Measurements from ENCODE around the gene CLDND1. TPM values are rescaled to one million over a fixed set of nuclear protein-coding genes. Genes with fewer than 3 reads are reported as not detected.

CLDND1 gene
- total RNA-seq, 1 experiment from 2014 or later, result 74.5 TPM

- Mint-ChIP-seq H3K36me3 (ENCODE audit: insufficient read depth, unreplicated experiment) (no peaks in the 10 kb centered on the region), H3K4me1 (ENCODE audit: low read depth, unreplicated experiment) (no peaks in the 10 kb centered on the region), H3K27me3 (ENCODE audit: unreplicated experiment) (no peaks in the 10 kb centered on the region), H3K4me3 (ENCODE audit: low read depth, unreplicated experiment) (no peak overlapping the region), H3K9me3 (ENCODE audit: low read depth, unreplicated experiment) (no peaks in the 10 kb centered on the region), H3K27ac (ENCODE audit: unreplicated experiment) (no peak overlapping the region)
- CTCF ChIA-PET, result interaction anchor here (0.8 kb wide), 1 partner anchor 8 kb away, joined by 3 read pairs; no protein-coding TSS in a partner anchor
- no TSS peak for BruUV-seq (replicated peaks)
- TF ChIP-seq CTCF (IDR thresholded peaks at IDR 0.05; ENCODE audit: unreplicated experiment), result no peak
- intact Hi-C loops (cut with micrococcal nuclease; ENCODE audit: unreplicated experiment), result no loop called here
- no peak for DNase-seq
These were observed 33.7 kb upstream of the CLDND1 start for GRCh38 chr3:98556164-98557130.

DNA sequence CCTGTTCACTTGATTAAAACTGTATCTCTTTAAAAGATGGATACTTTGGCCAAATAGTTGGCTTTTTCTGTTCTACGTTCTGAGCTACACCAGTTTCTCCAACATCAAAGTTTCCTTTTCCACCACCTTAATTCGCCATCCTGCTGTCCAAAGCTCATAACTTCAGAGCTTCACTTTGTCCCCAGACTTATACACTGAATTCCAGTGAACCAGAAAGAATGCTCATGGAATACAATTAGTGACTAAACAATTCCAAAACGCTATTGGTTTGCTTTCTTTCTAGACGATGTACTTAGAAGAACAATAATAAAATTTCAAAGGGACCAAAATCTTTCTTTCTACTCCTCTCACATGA lies 32.3 kb upstream of the CLDND1 start:
- intact Hi-C loops (cut with micrococcal nuclease; ENCODE audit: unreplicated experiment), result no loop called here
- H3K27me3 Mint-ChIP-seq (ENCODE audit: unreplicated experiment), result no peaks in the 10 kb centered on the region
- BruUV-seq (replicated peaks), result no TSS peak
- no peak overlapping the region for H3K4me3 Mint-ChIP-seq (ENCODE audit: low read depth, unreplicated experiment)
- no peak for TF ChIP-seq CTCF (IDR thresholded peaks at IDR 0.05; ENCODE audit: unreplicated experiment)
- H3K4me1 Mint-ChIP-seq (ENCODE audit: low read depth, unreplicated experiment), result no peaks in the 10 kb centered on the region
- no peaks in the 10 kb centered on the region for H3K9me3 Mint-ChIP-seq (ENCODE audit: low read depth, unreplicated experiment)
- no peaks in the 10 kb centered on the region for H3K36me3 Mint-ChIP-seq (ENCODE audit: insufficient read depth, unreplicated experiment)
- no peak overlapping the region for H3K27ac Mint-ChIP-seq (ENCODE audit: unreplicated experiment)
- CTCF ChIA-PET, result no interaction called here
- DNase-seq, result no peak

DNA sequence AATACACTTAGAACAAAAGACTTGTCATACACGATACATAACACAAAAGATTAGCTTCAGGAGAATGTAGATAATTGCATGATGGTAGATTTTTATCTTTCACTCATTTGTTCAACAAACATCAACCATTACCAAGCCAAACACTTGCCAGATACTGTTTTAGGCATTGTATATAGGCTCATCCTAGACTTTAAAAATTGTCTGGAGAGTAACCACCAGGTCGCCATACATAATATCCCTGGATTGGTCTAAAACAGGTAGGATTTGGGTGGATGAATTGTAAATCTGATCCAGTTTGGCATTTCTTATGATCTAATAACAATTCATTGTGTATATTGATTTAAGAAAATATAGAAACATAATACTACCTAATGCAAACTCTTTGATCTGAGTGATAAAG lies 31.9 kb upstream of the CLDND1 start:
- H3K27ac Mint-ChIP-seq (ENCODE audit: unreplicated experiment), result no peak overlapping the region
- CTCF ChIA-PET, result no interaction called here
- no peaks in the 10 kb centered on the region for H3K27me3 Mint-ChIP-seq (ENCODE audit: unreplicated experiment)
- no TSS peak for BruUV-seq (replicated peaks)
- intact Hi-C loops (cut with micrococcal nuclease; ENCODE audit: unreplicated experiment), result no loop called here
- H3K36me3 Mint-ChIP-seq (ENCODE audit: insufficient read depth, unreplicated experiment), result no peaks in the 10 kb centered on the region
- no peak for TF ChIP-seq CTCF (IDR thresholded peaks at IDR 0.05; ENCODE audit: unreplicated experiment)
- H3K4me3 Mint-ChIP-seq (ENCODE audit: low read depth, unreplicated experiment), result no peak overlapping the region
- no peaks in the 10 kb centered on the region for H3K4me1 Mint-ChIP-seq (ENCODE audit: low read depth, unreplicated experiment)
- DNase-seq, result no peak
- H3K9me3 Mint-ChIP-seq (ENCODE audit: low read depth, unreplicated experiment), result no peaks in the 10 kb centered on the region

DNA sequence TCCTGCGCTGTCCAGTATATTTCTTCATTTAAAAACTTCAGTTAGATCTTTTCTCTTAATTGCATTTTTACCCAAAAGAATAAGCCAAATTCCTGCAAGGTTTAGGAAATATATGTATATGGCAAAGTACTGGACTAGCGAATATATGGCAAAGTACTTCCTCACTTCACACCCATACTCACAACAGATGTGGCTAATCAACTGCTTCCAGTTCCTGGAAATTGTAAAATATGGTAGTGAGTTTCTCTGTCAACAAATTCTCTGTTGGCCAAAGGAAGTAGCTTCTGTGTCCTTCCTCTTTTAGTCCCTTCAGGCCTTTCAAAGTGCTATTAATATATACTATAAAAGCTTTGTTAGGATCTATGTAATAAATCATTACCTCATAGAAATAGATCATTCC lies 31.1 kb upstream of the CLDND1 start:
- Mint-ChIP-seq H3K4me3 (ENCODE audit: low read depth, unreplicated experiment) (no peak overlapping the region), H3K27me3 (ENCODE audit: unreplicated experiment) (no peaks in the 10 kb centered on the region), H3K9me3 (ENCODE audit: low read depth, unreplicated experiment) (no peaks in the 10 kb centered on the region), H3K36me3 (ENCODE audit: insufficient read depth, unreplicated experiment) (no peaks in the 10 kb centered on the region), H3K4me1 (ENCODE audit: low read depth, unreplicated experiment) (no peaks in the 10 kb centered on the region), H3K27ac (ENCODE audit: unreplicated experiment) (no peak overlapping the region)
- CTCF ChIA-PET, result no interaction called here
- intact Hi-C loops (cut with micrococcal nuclease; ENCODE audit: unreplicated experiment), result no loop called here
- TF ChIP-seq CTCF (IDR thresholded peaks at IDR 0.05; ENCODE audit: unreplicated experiment), result no peak
- no peak for DNase-seq
- no TSS peak for BruUV-seq (replicated peaks)
